C4-2B (cell line): ENCODE results near the gene WDR83.

ENCODE experiments used
- CTCF ChIP-seq: fragments of 450-650 bp; conservative IDR thresholded peaks from 2 replicates; pipeline ENCODE4 v1.5.1; 2017; ENCODE audit warnings: mild to moderate bottlenecking
- ZFX ChIP-seq: fragments of 450-650 bp; IDR thresholded peaks from 2 replicates; pipeline ENCODE4 v1.6.1; 2017

- TF ChIP-seq CTCF = no peak
- no peak for TF ChIP-seq ZFX
Observed at GRCh38 chr19:12629215-12629614, 37.4 kb upstream of the WDR83 start.
